NCI-H460 (cell line): ENCODE data around the gene SLC2A10. TPM values are rescaled to one million over a fixed set of nuclear protein-coding genes. Genes with fewer than 3 reads are reported as not detected.

ENCODE experiments used
- DNase-seq: peaks from one replicate; pipeline ENCODE4 v3.0.0-alpha.2; 2016; ENCODE audit warnings: low read depth; ENCODE audit errors: extremely low read depth
- total RNA-seq: library from RNA; depleted of rRNA; stranded (reverse); fragments of >200 nt; shearing (Covaris generic); gene quantifications from 2 replicates; pipeline ENCODE4 v1.2.3, GENCODE V29; 2014; rRNA removed

Gene SLC2A10
- total RNA-seq, 1 experiment from 2014 or later, result 0.30 TPM

DNA sequence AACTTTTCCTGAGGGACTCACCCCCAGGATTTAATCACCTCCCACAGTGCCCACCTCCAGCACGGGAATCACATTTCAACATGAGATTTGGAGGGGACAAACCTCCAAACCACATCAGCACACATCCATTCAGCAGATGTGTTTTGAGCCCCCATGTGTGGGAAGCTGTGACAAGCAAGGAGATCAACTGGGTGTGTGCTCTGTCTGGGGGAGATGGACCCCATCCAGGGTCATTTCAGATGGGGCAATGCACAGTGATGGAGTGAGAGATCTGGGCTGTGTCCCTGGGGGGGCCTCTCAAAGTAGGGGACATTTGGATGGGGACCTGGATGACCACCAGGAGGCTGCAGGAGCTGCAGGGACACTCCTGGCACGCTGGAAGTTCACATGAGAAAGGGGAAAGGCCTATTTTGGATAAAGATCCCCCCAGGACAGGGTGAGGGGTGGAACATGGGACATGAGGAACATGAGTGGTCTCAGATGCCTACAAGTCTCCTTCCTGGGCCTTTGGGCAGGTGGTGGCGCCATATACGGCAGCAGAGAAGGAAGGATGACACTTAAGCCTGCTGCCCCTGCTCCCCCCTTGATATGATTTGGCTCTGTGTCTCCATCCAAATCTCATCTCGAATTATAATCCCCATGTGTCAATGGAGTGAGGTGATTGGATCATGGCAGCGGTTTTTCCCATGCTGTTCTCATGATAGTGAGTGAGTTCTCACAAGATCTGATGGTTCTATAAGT is 49.6 kb downstream of the SLC2A10 start:
- no peak for DNase-seq

DNA sequence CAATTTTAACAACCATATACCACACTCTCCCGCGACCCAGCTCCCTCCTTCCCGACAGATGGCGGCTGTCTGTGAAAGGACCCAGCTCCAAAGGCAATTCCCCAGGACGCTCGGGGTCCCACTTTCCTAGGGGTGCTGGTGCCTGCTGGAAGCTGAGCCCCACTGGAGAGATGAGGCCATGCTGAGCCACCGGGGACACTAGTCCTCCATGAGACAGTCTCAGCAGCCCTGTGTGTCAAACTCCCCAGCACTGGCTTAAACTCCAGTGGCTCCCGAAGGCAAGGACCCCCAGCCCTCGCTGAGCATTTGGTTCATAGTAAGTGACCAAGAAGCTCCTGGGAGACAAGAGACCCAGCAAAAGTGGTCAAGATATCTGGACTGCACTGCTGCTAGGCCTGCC is 52.1 kb downstream of the SLC2A10 start:
- no peak for DNase-seq

DNA sequence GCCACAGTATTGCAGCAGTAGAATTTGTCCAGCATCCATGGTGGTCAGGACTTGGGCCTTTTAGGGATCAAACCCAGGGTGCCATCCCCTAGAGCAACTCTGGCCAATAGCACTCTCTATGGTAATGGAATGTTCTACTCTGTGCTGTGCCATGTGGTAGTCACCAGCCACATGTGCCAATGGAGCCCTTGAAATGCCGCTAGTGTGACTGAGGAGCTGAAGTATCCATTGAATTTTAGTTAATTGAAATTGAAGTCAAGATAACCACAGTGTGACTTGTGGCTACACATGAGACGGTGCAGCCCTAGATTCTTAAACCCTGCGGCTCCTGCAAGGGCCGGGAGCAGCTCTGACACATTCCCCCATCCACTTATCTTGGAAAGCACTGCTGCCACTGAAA is 54.6 kb downstream of the SLC2A10 start:
- DNase-seq, result no peak

DNA sequence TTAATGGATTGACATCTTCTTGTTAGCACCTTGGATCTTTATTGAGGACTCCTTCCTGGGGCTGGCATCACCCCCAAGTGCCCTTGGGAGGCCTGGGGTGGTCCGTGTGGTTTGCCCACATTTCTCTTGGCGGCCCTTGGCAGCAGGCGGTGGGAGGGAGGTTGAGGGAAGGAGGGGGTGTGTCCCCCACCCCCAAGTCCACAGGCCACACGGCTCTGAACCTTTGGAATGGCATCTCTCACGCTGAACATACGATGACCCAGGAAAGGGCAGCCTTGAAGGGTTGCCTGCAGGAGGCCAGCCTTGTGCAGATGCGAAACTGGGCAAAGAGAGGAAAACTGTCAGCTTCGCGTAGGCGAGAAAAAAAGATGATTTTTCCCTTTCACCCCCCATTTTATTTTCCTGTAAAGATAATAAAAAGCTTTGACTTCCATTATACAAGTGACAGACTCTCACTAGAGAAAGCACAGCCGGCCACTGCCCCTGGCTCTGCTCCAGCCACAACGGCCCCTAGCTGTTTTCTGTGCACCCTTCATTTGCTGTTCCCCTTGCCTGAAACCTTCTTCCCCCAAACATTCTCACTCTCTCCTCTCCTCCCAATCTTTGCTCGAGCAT is 56.2 kb downstream of the SLC2A10 start:
- DNase-seq, result no peak

DNA sequence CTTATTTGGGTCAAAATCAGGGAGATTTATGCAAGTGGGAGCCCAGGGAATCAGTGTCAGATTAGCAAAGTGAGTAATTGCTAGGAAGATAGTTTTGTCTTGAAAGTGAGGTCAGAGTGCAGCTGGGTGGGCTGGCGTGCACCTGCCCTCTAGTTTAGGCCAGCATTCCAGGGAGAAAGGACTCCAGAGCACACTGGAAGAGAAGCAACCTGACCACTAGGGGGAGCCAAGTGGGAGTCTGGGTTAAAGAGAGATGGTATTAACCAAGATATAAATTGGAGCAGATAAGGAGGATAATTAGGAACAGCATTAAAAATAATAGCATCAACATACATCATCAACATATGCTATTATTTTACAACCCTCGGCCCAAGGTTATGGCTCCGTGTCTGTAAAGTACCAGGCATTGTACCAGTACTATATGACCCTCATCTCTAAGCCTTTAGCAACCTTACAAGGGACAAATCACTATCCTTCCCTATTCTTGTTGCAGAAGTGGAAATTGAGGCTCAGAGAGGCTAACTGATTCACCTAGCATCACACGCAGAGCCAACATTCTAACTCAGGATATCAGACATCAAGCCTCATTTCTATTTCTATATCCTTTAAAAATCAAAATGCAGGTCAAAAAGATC is 57.8 kb downstream of the SLC2A10 start:
- peak; percentile 49 for DNase-seq

DNA sequence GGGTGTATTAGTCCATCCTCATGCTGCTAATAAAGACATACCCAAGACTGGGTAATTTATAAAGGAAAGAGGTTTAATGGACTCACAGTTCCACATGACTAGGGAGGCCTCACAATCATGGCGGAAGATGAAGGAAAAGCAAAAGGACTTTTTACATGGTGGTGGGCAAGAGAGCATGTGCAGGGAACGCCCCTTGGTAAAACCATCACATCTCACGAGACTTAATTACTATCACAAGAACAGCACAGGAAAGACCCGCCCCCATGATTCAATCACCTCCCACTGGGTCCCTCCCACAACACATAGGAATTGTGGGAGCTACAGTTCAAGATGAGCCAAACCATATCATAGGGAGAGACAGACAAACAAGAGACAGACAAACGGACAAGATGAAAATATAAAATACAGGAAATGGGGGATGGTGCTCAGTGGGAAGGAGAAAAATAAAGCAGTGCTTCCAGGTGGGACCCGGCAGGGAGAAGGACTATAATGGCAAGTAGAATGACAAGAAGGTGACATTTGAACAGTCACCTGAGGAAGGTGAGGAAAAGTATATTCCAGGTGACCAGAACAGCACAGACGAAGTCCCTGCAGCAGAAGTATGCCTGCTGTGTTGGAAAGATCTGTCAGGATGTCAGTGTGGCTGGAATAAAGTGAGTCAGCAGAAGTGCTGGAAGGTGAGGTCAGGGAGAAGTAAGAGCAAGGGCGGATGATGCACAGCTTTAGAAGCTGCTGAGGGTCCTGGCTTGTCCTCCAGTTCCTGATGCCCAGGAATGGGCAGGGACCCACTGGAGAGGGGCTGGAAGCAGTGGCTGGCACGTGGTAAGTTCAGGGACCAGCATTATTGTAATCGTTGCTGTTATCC is 61.1 kb downstream of the SLC2A10 start:
- DNase-seq, result no peak

DNA sequence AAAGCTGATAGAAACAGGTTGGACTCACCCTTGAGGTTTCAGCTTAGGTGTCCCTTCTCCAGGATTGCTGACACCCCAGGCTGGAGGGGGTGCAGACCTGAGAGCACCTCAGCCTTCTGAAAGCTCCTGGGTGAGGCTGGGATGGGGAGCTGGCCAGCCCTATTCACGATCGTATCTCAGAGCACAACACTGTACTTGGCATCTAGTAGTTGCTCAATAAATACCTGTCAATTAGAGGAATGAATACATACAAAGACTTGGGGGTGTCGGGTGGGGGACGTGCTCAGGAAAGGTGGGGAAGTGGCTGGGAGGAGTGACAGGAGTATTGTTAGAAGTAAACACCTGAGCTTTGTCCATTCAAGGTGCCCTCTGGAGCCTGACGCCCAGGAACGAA is 61.7 kb downstream of the SLC2A10 start:
- DNase-seq, result no peak

DNA sequence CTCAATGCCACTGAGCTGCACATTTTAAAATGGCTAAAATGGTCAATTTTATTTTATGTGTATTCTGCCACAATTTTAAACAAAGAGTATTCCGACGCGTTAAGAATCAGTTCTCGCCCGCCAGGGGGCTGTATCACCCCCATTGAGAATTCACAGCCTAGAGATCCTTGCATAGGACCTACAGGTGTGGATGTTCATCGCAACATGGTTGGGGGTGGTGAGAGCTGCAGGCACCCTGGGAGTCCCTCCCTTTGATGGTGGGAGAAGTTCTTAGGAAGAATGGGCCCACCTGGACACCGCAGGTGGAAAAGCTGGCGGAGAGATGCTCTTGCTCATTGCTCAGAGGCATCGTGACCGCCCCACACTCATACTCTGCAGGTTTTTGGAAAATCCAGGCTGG is 63.5 kb downstream of the SLC2A10 start:
- no peak for DNase-seq

DNA sequence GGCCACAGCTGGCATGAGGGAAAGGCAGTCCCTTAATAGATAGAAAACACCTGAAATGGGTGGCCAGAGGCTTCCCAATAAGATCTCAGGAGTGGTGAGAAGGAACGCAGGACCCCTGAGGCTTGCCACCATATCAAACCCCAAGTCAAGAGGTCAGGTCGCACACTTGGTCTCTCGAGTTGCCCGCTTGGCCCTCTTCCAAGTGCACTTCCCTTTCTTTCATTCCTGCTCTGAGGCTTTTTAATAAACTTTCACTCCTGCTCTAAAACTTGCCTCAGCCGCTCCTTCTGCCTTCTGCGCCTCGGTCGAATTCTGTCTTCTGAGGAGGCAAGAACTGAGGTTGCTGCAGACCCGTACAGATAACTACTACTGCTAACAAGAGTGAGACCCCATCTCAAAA is 64.2 kb downstream of the SLC2A10 start:
- no peak for DNase-seq

DNA sequence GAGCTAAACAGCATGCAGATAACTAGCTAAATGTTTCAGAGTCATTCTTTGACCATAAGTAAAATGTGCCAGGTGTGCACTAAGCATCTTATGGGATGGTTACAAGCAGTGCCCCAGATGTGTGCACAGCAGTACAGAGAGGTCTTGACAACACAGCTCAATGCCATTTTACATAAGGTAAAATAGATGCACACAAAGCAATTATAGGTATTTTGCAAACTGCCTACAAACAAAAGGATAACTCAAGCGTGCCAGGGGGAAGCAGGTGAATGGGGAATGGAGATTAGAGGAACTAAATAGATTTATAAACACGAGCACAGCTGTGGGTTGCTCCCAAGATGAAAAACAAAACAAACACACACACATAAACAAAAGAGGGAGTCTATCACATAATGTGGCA is 64.8 kb downstream of the SLC2A10 start:
- no peak for DNase-seq

DNA sequence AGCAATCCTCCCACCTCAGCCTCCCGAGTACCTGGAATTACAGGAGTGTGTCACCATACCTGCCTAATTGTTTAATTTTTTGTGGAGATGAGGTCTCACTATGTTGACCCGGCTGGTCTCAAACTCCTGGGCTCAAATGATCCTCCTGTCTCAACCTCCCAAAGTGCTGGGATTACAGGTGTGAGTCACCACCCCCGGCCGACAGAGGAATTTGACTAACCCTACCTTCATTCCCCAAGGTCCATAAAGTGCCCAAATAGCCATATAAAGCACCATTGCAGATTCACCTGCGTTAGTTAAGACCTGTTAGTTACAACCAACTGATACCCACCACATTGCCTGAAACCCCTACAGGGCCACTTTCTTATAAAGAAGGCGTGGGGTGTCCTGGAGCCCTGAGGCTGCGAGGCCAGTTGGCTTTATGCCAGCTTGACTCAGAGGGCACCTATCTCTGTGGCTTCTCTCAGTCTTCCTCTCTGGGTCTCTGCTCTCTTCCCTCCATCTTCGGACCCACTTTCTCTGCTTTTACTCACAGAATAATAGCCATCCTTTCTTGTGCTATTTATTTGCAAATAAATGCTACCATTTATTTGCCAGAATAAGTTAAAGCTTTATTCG is 65.6 kb downstream of the SLC2A10 start:
- DNase-seq, result no peak

DNA sequence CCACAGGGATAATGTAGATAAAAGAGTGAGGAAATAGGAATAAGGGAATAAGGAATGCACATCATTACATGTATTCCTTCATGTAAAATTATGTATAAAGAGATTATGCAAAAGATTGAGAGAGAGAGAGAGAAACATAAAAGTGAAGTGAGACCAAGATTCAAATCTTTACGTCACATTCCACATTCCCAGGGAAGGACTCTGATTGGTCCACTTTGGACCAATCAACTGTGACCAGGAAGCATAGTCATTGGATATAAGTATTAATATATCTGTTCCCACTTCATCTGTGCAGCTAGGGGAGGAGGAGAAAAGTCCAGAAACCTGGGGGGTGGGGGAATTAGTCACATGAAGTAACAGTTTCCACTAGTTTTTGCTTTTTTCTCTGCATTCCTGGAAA is 66.4 kb downstream of the SLC2A10 start:
- DNase-seq, result no peak

DNA sequence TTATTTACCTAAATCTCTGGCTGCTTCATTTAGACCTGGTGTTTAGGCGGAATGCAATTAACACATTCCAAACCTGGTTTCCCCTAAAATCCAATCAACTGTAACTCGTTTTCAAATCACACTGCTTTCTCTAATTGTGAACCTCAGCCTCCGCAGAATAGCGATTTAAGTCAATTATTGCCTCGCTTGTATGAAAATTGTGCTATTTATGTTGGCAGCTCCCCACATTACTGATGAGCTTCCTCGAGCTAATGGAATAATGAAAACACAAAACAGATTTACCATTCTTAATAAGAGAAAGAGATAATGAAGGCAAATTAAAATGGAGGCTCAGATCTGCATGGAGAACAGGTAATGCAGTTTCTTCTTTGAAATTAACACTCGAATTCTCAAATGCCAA is 67.9 kb downstream of the SLC2A10 start:
- no peak for DNase-seq

DNA sequence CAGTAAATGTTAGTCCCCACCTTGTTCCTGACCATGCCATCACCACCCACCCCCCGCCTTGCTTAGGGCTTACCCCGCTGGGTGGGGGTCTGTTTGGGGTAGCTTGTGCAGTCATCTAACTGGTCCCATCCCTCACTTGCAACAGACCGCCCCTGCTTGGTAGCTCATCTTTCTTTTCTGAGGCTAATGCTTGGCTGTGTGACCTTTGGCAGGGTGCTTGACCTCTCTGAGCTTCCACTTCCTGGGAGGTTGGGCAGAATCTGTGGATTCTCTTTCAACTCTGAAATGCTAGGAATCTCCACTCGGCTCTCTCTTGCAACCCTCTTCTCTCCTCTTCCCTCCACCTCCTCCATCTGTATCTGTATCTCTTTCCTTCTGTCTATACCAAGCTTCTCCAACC is 70.4 kb downstream of the SLC2A10 start:
- DNase-seq, result no peak

DNA sequence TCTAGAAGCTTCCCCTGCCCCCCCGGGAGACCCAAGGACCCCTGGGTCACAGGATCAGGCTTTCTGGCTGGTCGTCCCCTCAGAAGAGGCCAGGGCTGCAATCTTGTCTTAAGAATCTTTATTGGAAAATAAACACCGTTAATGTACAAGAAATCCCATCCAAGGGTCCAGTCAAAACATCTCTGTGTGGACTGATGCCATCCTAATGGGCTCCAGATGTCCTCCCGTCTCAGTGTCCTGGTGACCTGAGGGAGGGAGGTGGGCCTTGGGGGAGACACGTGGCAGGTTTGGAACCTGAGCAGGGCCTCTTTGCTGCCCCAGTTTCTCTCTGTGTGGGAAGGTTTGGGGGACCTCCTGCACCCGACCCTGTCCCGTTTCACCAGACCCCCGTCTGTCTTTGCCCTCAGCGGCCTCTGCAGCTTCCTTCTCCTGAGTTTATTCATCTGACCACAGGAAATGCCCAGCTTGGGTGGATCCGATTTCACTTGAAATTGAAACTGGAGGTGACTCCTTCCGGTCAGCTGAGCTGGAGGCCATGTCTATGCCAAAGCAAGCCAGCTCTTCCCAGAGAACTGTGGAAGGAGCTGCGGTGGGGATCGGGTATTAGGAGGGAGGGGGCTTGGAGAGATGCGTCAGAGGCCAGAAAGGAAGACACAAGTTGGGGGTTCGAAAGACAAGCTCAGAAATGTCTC is 75.1 kb downstream of the SLC2A10 start:
- DNase-seq, result no peak

Other genes starting within 250 kb of the SLC2A10 start
- 0.66 and 0.94 TPM in 2 replicates for gene ZNF334, start 196.1 kb upstream of the SLC2A10 start, total RNA-seq
- not detected in 2 replicates for gene OCSTAMP, start 159.0 kb upstream of the SLC2A10 start, total RNA-seq
- gene SLC13A3, start 58.2 kb upstream of the SLC2A10 start, total RNA-seq, result not detected in 2 replicates
- 24.2 and 24.6 TPM in 2 replicates for gene TP53RK, start 20.2 kb upstream of the SLC2A10 start, total RNA-seq
- 0.32 and 1.3 TPM in 2 replicates for gene EYA2, start 185.2 kb downstream of the SLC2A10 start, total RNA-seq